ENCODE data around the gene C5orf15.

- TF ChIP-seq EZH2 (IDR thresholded peaks at IDR 0.05; ENCODE audit: borderline replicate concordance, low read length), result no peak
- TF ChIP-seq CTCF (IDR thresholded peaks at IDR 0.05; ENCODE audit: low read length), result no peak
These were observed 674 bp downstream of the C5orf15 start for GRCh38 chr5:133967698-133968203.

All from OCI-LY1 (cell line).